Fibroblast of peridontal ligament (primary cell): Measurements from ENCODE around the gene MADCAM1.

Experiments used
- DNase-seq: peaks from one replicate; pipeline ENCODE4 v3.0.0-alpha.2; 2010; ENCODE audit errors: extremely low read depth

Gene MADCAM1

DNA sequence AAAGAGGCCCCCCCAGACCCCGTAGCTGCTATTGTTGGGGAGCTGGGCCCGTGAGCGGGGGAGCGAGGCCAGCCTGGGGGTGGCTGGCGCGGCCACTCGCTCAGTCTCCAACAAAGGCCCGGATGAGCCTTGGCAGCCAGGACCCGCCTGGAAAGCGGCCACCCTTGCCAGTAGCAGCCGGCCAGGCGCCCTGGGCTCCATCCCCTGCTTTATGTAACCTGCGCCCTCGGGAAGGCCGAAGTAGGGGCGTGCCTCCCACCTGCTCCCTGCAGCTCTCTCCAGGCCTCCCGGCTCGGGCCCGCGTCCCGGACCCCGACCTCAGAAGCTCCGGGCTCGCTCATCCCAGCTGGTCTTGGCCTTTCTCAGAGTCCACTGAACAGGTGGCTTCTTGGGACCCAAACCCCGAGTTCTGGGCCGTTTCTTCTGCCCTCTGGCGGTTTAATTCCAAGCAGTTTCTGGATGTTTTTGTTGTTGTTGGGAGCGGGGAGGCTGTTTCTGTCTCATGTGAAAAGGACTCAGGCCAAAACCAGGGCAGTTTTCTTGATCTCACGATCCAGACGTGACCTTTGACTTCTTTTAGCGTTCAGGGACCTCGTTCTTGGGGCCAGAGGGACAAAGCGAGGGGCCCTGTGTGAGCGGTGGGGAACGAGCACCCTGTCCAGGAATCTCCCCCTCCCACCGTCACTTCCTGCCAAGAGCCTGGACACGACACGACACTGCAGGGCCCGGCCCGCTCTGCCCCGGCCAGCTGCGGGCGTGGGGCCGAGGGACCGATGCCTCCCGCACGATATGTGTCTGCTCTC is 36.5 kb downstream of the MADCAM1 start:
- peak; percentile 69 for DNase-seq

GRCh38 chr19:533364-534058 is 37.2 kb downstream of the MADCAM1 start:
- no peak for DNase-seq

- DNase-seq, result no peak
These were observed 37.8 kb downstream of the MADCAM1 start for GRCh38 chr19:534088-534487.

DNA sequence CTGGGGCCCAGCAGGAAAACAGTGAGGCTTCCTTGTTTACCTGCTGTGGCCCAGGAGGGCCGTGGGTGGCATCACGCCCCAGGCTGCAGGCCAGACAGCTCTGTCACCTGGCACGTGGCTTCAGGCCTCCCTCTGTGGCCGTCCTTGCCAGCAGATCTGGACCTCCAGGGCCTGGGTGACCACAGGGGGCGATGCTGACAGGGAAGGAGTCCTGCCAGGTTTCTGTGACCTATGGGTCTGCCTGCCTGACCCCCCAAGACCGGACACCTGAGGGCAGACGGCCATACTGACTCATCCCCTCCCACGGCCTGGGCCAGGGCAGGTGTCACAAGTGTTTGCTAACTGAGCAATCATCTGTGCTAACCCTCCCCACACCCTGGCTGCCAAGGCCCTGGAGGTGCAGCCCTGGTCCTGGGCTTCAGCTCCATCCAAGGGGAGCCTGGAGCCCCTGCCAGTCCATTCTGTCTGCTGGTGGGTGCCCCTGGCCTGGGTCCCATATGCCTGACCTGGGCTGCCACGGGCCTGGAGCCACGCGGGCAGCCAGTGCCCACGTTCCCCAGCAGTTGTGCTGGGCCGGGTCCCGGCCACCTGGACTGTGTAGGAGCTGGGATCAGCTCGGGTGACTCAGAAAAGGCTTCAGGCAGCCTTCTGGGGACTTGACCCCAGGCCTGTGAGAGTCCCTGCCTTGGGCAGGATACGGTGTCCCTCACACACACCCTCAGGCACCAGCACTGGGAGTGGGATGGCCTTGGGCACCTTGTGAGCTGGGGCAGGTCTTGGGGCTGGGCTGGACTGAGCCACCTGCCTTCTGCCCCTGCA is 38.9 kb downstream of the MADCAM1 start:
- DNase-seq, result no peak

DNA sequence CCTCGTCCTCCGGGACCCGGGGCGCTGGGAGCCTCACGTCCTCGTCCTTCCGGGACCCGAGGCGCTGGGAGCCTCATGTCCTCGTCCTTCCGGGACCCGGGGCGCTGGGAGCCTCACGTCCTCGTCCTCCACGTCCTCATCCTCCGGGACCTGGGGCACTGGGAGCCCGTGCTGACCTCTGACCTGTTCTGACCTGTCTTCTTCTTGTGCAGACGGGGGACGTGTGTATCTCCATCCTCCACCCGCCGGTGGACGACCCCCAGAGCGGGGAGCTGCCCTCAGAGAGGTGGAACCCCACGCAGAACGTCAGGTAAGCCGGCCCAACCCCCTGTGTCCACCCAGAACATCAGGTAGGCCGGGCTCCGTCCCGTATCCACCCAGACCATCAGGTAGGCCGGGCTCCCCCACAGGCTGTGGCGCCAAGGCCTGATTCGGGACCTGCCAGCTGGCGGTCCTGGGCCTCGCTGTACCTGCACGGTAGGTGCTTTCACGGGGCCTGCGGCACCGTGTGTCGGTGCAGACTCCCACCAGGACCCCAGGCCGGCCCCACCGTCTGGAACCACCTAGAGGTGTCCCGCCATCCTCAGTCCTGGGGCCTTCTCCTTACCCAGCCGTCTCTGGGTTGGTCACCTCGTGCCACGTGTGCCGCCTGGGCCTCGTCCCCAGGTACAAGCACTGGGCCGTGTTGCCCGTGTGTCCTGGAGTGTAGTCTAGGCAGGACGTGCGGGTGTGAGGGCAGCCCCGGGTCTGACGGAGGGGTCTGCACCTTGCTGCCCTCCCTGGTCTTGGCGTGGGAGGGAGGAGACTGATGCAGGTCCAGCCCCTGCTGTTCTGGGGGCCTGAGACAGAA is 40.0 kb downstream of the MADCAM1 start:
- no peak for DNase-seq

DNA sequence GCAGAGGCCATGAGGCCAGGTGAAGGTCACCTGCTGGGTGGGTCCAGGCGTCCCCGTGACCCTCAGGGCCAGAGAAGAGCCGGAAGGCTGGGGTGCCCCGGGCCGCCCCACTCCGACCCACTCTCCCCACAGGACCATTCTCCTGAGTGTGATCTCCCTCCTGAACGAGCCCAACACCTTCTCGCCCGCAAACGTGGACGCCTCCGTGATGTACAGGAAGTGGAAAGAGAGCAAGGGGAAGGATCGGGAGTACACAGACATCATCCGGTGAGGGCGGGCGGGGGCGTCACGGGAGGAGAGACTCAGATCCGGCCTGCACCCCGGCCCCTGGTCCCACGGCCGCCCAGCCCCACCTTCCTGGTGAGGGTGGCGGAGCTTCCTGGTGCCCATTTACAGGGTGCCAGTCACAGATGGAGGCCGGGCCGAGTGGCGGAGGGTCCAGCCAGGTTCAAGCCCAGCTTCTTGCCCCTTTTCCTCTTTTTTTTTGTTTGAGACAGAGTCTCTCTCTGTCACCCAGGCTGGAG is 40.7 kb downstream of the MADCAM1 start:
- DNase-seq, result no peak

DNA sequence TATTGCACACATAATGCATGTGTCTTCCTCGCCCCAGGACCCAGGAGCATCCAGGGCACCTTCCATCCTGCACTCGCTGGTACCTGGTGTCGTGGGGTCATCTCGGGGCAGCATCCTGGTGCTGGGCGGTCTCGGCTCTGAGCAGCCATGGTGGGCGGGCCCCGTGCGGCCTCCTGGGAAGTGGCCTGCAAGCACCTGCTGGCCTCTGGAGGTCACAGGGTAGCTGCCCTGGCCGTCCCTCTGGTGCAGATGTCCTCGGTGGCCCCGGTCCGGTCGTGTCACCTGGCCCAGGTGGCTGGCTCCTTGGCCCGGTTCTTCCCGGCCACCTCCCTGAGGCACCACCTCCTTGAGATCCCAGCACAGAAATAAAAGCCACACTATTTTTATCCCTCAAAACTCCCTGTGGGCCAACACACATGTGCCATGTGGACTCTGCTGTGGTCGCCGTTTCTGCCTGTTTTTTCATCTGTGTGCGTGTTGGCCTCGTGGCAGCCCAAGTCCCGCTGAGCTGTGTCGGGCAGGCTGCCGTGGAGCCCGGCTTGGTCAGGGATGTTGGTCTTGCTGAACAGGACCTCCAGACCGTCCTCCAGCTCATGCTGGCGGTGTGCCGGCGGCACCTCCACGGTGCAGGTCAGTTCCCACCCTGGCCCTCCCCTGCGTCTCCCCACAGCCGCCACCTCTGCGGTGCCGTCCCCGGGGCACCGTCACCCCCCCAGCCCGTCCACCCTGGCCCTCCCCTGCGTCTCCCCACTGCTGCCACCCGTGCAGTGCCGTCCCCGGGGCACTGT is 42.5 kb downstream of the MADCAM1 start:
- DNase-seq, result no peak

DNA sequence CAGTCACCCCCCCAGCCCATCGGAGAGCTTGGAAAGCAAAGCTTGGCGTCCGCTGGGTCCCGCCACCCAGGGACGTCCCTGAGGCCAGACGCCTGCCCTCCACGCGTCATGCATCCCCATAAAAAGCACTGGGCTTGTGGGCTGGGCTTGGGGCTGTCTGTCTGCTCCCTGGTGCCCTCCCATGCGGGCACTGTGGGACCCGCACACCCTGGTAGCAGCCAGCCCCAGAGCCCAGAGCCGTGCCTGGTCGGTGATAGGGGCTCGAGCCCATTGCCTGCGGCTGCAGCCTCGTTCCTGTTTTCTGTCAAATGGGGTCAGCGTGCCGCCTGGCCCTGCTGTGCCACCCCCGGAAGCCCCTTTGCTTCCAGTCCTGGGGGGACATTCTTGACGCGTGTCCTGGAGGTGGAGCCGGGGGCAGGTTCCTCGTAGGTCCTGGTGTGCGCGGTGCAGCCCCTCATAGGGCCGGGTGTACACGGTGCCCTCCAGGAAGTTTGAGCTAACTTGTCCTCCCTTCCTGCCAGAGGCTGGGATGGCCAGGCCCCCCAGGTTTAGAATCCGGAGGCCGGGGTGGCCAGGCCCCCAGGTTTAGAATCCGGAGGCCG is 43.2 kb downstream of the MADCAM1 start:
- no peak for DNase-seq

DNA sequence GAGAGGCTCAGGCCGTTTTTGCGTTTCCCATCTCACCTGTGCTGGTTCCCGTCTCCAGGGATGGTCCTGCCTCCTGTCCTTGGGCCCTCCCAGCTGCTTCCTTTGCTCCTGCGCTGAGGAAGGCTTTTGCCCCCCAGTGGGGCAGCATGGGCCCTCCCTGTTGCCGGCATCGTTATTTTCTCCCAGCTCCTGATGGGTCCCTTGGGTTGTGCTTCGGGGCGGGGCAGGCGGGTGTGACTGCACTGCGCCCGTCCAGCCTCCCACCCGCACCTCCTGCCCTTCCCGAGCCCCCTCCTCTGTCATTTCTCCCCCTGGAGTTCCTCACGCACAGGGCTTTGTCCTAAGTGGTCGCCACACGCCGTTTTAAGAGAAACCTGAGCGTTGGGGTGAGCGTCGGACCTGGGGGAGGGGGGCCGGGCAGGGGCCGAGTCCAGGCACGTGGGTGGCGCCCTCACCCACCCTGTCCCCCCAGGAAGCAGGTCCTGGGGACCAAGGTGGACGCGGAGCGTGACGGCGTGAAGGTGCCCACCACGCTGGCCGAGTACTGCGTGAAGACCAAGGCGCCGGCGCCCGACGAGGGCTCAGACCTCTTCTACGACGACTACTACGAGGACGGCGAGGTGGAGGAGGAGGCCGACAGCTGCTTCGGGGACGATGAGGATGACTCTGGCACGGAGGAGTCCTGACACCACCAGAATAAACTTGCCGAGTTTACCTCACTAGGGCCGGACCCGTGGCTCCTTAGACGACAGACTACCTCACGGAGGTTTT is 44.8 kb downstream of the MADCAM1 start:
- DNase-seq, result no peak

DNA sequence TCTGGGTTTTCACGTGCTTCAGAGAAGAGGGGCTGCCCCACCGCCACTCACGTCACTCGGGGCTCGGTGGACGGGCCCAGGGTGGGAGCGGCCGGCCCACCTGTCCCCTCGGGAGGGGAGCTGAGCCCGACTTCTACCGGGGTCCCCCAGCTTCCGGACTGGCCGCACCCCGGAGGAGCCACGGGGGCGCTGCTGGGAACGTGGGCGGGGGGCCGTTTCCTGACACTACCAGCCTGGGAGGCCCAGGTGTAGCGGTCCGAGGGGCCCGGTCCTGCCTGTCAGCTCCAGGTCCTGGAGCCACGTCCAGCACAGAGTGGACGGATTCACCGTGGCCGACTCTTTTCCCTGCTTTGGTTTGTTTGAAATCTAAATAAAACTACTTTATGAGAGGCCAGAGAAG is 45.4 kb downstream of the MADCAM1 start:
- DNase-seq, result no peak

- no peak for DNase-seq
These were observed 46.0 kb downstream of the MADCAM1 start for GRCh38 chr19:542173-542866.

GRCh38 chr19:543910-544608 is 47.8 kb downstream of the MADCAM1 start, which contains the start of gene GZMM:
Gene GZMM, plus strand, starts transcription at chr19:544053. Its CDS starts 19 bp downstream, at chr19:544072.
- DNase-seq, result no peak

- no peak for DNase-seq
These were observed 50.8 kb downstream of the MADCAM1 start for GRCh38 chr19:547117-547516.

GRCh38 chr19:547836-548720 is 51.8 kb downstream of the MADCAM1 start:
- no peak for DNase-seq

DNA sequence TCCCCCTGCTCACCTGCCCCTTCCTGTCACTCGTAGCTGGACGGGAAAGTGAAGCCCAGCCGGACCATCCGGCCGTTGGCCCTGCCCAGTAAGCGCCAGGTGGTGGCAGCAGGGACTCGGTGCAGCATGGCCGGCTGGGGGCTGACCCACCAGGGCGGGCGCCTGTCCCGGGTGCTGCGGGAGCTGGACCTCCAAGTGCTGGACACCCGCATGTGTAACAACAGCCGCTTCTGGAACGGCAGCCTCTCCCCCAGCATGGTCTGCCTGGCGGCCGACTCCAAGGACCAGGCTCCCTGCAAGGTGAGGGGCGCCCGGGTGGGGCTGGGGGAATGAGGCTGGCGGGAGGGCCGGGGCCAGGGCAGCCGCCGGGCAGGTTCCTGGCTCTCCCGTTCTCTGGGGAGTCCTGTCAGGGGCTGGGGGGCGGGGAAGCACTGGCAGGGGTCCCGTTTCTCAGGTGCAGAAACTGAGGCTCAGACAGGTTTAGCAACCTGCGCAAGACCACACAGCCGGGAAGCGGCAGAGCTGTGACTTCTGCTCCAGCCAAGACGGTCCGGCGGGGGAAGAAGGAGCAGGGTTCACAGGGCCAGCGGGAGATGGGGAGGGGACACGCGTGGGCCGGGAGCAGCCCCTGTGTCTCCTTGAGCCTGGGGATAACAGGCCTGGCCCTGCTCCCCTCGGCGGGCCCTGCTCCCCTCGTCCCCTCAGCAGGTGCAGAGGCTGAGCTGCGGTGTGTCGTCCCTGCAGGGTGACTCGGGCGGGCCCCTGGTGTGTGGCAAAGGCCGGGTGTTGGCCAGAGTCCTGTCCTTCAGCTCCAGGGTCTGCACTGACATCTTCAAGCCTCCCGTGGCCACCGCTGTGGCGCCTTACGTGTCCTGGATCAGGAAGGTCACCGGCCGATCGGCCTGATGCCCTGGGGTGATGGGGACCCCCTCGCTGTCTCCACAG is 52.9 kb downstream of the MADCAM1 start:
- no peak for DNase-seq

DNA sequence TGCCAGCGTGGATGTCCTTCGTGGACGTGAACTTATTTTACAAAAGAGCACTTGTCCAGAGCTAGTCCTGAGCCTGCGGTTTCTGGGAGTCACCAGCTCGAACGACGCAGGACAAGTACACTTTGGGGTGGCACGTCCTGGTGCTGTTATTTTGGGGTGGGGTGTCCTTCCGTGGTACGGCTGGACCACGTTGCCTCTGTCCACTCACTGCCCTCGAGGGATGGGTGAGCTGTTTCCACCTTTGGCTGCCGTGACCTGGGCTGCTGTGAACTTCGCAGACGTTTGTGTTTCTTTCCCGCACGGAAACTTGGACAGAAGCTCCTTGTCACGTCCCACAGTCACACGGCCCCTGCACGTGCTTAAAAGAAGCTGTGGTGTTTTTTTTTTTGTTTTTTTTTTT is 58.5 kb downstream of the MADCAM1 start:
- DNase-seq, result no peak
